Measurements from ENCODE around the gene TTLL11.
"Not testable (repeated sequence)": the region's sequence is repeated elsewhere in the genome, so short reads cannot be mapped to it uniquely, and the experiment has no call there.

TTLL11 gene

DNA sequence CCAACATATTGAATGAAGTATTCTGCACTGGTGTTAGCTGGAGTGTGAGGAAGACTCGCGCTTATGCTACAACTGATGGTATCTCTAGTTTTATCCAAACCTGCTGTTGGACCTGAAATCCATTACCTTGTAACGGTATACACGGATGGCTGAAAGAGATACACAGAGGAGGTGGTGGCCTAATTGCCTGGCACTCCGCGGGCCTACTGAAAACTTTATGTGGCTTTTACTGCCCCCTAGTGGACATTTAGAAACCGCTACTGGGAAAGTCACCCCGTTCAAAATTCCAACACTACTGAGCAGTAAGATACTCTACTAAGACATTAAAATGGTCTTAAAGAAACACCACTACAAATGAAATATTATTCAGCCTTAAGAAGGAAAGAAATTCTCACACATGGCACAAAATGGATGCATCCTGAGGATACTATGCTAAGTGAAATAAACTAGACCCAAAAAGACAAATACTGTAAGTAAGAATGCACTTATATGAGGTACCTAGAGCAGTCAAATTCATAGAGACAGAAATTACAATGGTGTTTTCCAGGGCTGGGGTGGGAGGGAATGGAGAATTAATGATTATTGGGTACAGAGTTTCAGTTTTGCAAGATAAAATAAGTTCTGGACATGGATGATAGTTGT, 100.4 kb downstream of the TTLL11 start:
- peaks cover 2% of the 10 kb centered on the region for H3K4me1 ChIP-seq (ENCODE audit: control insufficient read depth, insufficient read depth, low read length)
- no peaks in the 10 kb centered on the region for H3K36me3 ChIP-seq (ENCODE audit: control insufficient read depth, insufficient read depth, low read length)
- H3K27ac ChIP-seq (ENCODE audit: low read depth, low read length) = no peak overlapping the region
- no peaks in the 10 kb centered on the region for H3K27me3 ChIP-seq (ENCODE audit: control insufficient read depth, insufficient read depth, low read length)
- no peak overlapping the region for H3K9ac ChIP-seq (ENCODE audit: low read length)
- H3K4me3 ChIP-seq (ENCODE audit: low read length) = no peak overlapping the region

DNA sequence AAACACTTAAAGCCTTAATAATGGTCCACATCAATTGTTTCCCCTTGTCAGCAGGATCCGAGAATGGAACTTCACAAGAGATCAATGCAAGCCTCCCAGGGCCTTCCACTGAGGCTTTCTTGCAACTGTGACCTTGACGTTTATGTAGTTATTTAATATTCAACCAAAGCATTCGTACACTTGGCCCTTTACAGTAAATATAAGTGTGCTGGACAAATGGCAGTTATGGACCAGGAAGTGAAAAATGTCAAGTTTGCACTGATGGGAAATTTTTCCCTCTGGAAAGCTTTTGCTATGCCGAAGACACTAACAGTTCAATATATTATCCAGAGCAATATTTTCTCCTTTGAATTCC, 101.8 kb downstream of the TTLL11 start:
- no peaks in the 10 kb centered on the region for H3K4me1 ChIP-seq (ENCODE audit: control insufficient read depth, insufficient read depth, low read length)
- no peak overlapping the region for H3K9ac ChIP-seq (ENCODE audit: low read length)
- H3K27ac ChIP-seq (ENCODE audit: low read depth, low read length) = no peak overlapping the region
- no peaks in the 10 kb centered on the region for H3K27me3 ChIP-seq (ENCODE audit: control insufficient read depth, insufficient read depth, low read length)
- no peaks in the 10 kb centered on the region for H3K36me3 ChIP-seq (ENCODE audit: control insufficient read depth, insufficient read depth, low read length)
- H3K4me3 ChIP-seq (ENCODE audit: low read length) = no peak overlapping the region

DNA sequence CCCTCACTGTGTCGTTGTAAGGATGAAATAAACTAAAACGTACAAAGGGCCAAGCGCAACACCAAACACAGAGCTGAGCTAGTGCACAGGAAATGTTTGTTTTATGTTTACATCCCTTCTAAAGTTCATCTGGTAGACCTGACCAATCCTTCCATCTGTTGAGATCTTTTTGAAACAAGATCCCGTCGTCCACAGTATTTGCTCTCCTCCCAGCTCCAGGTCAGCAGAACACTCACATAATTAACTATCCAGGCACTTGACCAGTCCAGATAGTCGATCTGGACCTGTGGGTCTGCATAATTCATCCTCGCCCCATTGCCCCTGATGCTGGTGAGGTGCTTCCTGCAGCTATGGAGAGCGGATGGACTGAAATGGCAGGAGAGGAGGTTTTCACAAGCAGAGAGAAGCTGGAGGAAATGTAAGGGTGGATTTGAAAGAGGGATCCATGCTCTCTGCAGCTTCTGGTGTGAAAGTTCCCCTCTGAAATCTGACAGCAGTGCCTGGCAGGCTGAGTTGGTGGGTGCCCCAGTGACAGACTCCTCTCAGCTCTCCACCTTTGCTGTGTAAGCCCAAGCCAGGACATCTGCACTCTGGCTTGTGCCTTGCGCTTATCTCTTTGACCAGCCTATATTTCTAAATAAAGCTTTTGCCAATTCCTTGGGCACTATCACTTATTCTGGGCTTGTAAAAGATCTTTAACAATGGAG, 102.4 kb downstream of the TTLL11 start:
- H3K27ac ChIP-seq (ENCODE audit: low read depth, low read length) = no peak overlapping the region
- H3K36me3 ChIP-seq (ENCODE audit: control insufficient read depth, insufficient read depth, low read length) = no peaks in the 10 kb centered on the region
- no peak overlapping the region for H3K9ac ChIP-seq (ENCODE audit: low read length)
- no peak overlapping the region for H3K4me3 ChIP-seq (ENCODE audit: low read length)
- no peaks in the 10 kb centered on the region for H3K27me3 ChIP-seq (ENCODE audit: control insufficient read depth, insufficient read depth, low read length)
- H3K4me1 ChIP-seq (ENCODE audit: control insufficient read depth, insufficient read depth, low read length) = no peaks in the 10 kb centered on the region

DNA sequence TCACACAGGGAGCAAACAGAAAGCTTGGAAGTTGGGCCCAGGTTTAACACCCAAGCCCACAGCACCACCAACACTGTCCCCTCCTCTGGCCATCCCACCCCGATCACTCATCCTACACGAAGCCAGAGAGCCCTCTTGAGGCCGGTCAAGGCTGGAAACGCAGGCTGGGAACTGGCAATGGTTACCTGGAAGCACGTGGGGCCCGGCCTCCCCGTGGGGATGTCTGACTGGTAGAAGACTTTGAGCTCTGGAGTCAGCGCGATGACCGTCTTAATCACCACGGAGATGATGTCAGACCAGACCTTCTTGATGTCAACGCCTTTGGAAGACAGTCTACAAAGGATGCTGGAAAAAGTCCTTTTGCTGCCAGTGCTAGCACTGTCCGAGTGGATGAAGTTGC, 104.1 kb downstream of the TTLL11 start:
- Histone ChIP-seq H3K4me1 (ENCODE audit: control insufficient read depth, insufficient read depth, low read length) (no peaks in the 10 kb centered on the region), H3K27me3 (ENCODE audit: control insufficient read depth, insufficient read depth, low read length) (no peaks in the 10 kb centered on the region), H3K4me3 (ENCODE audit: low read length) (no peak overlapping the region), H3K9ac (ENCODE audit: low read length) (no peak overlapping the region), H3K27ac (ENCODE audit: low read depth, low read length) (no peak overlapping the region), H3K36me3 (ENCODE audit: control insufficient read depth, insufficient read depth, low read length) (no peaks in the 10 kb centered on the region)

DNA sequence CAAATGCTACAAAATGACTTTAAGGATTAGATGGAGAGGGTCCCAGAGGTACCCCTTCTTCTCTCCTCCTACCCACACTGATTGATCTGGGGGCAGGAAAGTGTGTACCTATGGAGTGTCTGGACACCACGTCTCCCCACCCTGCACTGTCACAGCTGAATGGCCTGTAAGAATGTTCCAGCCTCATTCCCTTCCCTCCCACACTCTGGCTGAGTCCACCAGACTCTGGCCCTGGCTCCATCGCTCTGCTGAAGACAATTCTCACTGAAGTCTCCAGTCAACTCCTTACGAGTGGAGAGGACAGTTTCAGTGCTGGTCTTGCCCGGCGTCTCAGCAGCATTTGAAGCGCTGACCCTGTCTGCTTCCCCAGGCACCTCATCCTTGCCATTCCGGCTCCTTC, 105.8 kb downstream of the TTLL11 start:
- no peaks in the 10 kb centered on the region for H3K4me1 ChIP-seq (ENCODE audit: control insufficient read depth, insufficient read depth, low read length)
- no peaks in the 10 kb centered on the region for H3K27me3 ChIP-seq (ENCODE audit: control insufficient read depth, insufficient read depth, low read length)
- H3K36me3 ChIP-seq (ENCODE audit: control insufficient read depth, insufficient read depth, low read length) = no peaks in the 10 kb centered on the region
- no peak overlapping the region for H3K4me3 ChIP-seq (ENCODE audit: low read length)
- no peak overlapping the region for H3K9ac ChIP-seq (ENCODE audit: low read length)
- H3K27ac ChIP-seq (ENCODE audit: low read depth, low read length) = no peak overlapping the region

DNA sequence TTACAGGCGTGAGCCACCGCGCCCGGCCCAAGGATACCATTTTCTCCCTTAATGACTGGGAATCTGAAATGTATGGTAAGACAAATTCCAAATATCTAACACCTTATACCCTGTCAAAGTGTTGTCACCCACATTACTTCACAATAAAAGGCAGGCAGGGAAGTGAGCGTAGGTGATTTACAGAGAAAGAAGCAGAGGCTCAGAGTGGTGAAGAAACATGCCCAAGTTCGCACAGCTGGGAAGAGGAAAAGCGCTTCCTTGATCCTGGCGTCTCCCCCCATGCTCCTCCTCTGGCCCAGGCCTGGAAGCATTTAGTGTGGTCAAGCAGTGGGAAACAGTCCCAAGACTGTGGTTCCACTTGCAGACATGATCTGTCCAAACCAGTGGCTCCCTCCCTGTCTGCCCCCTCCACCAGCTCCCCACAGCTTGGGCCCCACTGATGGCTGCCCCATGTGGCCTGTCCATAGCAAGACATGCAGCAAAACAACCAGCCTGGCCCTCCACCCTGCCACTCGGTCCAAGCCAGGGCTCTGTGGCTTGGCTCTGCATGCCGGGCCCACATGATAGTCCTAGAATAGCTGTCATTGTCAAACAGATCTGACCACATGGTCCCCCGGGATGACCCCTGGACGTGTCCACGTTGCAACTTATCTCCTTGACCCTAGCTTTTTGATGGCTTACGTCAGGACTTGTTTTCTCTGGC, 107.2 kb downstream of the TTLL11 start:
- Histone ChIP-seq H3K4me3 (ENCODE audit: low read length) (no peak overlapping the region), H3K36me3 (ENCODE audit: control insufficient read depth, insufficient read depth, low read length) (no peaks in the 10 kb centered on the region), H3K4me1 (ENCODE audit: control insufficient read depth, insufficient read depth, low read length) (no peaks in the 10 kb centered on the region), H3K27ac (ENCODE audit: low read depth, low read length) (no peak overlapping the region), H3K27me3 (ENCODE audit: control insufficient read depth, insufficient read depth, low read length) (no peaks in the 10 kb centered on the region), H3K9ac (ENCODE audit: low read length) (no peak overlapping the region)

DNA sequence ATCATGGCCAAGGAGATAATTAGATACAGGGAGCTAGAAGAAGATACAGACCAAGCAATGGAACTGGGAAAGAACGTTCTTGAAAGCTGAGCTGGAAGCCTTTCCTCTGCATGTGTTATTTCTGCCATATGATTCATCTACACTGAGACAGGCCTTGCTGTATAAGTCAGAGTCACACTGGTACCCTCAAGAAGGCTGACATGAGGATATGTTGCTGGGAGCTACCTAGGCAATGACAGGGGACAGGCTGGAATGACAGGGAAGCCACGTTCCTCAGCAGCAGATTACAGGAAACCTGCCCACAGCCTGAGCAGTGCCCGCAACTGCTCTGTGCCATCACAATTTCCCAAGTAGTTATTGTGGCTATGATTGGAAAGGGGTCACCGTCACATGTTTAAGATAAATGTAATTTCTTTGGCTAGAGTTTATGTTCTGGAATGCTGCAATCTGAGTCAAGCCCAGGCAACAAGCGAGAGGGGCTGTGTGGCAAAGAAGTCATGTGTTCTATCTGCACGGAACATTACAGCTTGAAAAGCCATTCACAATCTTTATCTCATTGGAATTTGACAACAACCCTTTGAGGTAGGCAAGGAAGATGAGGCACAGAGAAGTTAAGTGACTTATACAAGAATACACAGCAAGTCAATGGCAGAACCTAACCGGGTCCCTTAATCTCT, 108.2 kb downstream of the TTLL11 start:
- H3K9ac ChIP-seq (ENCODE audit: low read length) = no peak overlapping the region
- no peaks in the 10 kb centered on the region for H3K4me1 ChIP-seq (ENCODE audit: control insufficient read depth, insufficient read depth, low read length)
- H3K36me3 ChIP-seq (ENCODE audit: control insufficient read depth, insufficient read depth, low read length) = no peaks in the 10 kb centered on the region
- no peak overlapping the region for H3K27ac ChIP-seq (ENCODE audit: low read depth, low read length)
- H3K27me3 ChIP-seq (ENCODE audit: control insufficient read depth, insufficient read depth, low read length) = no peaks in the 10 kb centered on the region
- H3K4me3 ChIP-seq (ENCODE audit: low read length) = no peak overlapping the region

DNA sequence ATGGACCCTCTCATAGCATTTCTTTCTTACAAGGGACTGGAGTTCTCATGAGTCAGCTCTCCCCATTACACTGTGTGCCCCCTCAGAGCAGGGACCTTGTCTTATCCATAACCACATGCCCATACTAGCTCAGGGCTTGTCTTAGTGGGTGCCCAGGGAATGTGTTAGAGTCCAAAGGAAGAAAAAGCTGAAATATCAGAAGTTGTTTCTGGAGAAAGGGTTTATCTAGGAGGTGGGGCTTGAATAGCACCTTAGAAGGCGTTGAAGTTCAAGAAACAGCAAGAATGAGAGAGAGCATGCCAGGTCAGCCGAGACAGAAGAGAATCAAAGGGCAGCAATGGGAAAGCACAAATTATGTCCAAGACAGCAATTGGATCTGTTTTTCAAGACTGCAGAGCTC, 109.4 kb downstream of the TTLL11 start:
- Histone ChIP-seq H3K27ac (ENCODE audit: low read depth, low read length) (no peak overlapping the region), H3K36me3 (ENCODE audit: control insufficient read depth, insufficient read depth, low read length) (no peaks in the 10 kb centered on the region), H3K27me3 (ENCODE audit: control insufficient read depth, insufficient read depth, low read length) (no peaks in the 10 kb centered on the region), H3K4me3 (ENCODE audit: low read length) (no peak overlapping the region), H3K4me1 (ENCODE audit: control insufficient read depth, insufficient read depth, low read length) (no peaks in the 10 kb centered on the region), H3K9ac (ENCODE audit: low read length) (no peak overlapping the region)

DNA sequence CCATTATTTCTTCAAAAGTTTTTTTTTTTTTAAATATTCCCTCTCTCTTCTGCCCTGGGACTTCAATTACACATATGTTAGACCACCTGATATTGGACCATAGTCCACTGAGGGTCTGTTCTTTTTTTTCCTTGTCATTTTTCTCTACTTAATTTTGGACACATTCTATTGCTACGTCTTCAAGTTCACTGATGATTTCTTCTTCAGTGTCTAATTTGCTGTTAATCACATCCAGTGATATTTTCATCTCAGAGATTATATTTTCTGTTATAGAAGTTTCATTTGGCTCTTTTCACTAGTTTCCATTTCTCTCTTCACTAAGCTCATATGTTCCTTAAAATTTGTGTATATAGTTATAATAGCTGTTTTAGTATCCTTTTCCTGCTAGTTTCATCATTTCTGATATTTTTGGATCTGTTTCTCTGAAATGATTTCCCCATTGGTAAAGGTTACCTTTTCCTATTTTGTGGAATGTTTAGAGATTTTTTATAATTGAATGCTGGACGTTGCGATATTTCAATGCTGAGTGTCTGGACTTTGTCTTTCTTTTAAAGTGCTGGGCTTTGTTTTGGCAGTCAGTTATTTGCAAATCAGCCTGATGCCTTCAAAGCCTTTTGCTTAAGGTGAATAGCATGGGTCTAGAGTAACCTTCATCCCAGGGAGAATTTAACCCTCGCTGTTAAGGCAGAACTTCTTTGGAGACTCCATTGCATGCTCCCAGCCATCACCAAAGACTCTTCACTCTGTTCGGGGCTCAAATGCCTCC, 111.8 kb downstream of the TTLL11 start:
- H3K9ac ChIP-seq (ENCODE audit: low read length) = no peak overlapping the region
- H3K4me1 ChIP-seq (ENCODE audit: control insufficient read depth, insufficient read depth, low read length) = no peaks in the 10 kb centered on the region
- H3K36me3 ChIP-seq (ENCODE audit: control insufficient read depth, insufficient read depth, low read length) = no peaks in the 10 kb centered on the region
- H3K27me3 ChIP-seq (ENCODE audit: control insufficient read depth, insufficient read depth, low read length) = no peaks in the 10 kb centered on the region
- H3K27ac ChIP-seq (ENCODE audit: low read depth, low read length) = no peak overlapping the region
- no peak overlapping the region for H3K4me3 ChIP-seq (ENCODE audit: low read length)

DNA sequence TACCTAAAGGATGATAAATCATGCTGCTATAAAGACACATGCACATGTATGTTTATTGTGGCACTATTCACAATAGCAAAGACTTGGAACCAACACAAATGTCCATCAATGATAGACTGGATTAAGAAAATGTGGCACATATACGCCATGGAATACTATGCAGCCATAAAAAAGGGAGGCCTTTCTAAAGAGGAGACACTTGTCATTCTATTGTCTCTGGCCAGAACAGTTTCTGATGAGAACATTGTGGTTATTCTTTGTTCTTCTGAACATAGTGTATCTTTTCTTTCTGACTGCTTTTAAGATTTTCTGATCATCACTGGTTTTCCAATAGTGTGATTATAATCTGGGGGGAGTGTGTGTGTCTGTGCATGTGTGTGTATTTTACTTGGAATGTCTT, 112.4 kb downstream of the TTLL11 start:
- H3K27ac ChIP-seq (ENCODE audit: low read depth, low read length) = not testable (repeated sequence)

DNA sequence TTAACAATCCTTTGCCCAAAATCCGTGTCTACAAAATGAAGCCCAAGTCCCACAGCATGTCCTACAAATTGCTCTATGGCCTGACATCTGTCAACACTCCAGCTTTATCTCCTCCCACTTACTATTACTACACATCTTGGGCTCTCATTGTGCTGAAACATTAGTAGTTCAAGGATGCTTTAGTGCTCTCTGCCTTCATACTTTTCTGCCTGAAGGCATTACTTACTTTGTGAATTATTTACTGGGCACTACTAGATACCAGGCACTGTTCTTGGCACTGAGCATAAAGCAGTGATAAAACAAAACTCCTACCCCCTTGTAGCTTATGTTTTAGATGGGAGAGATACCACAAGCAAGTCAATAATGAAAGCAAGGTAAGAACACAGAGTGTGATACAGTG, 113.4 kb downstream of the TTLL11 start:
- Histone ChIP-seq H3K4me1 (ENCODE audit: control insufficient read depth, insufficient read depth, low read length) (no peaks in the 10 kb centered on the region), H3K27me3 (ENCODE audit: control insufficient read depth, insufficient read depth, low read length) (no peaks in the 10 kb centered on the region), H3K4me3 (ENCODE audit: low read length) (no peak overlapping the region), H3K9ac (ENCODE audit: low read length) (no peak overlapping the region), H3K27ac (ENCODE audit: low read depth, low read length) (no peak overlapping the region), H3K36me3 (ENCODE audit: control insufficient read depth, insufficient read depth, low read length) (no peaks in the 10 kb centered on the region)

More for the DNA sequence above, 112.4 kb downstream of the TTLL11 start:
- H3K9ac ChIP-seq (ENCODE audit: low read length); H3K4me3 ChIP-seq (ENCODE audit: low read length); H3K27me3 ChIP-seq (ENCODE audit: control insufficient read depth, insufficient read depth, low read length); H3K36me3 ChIP-seq (ENCODE audit: control insufficient read depth, insufficient read depth, low read length); H3K4me1 ChIP-seq (ENCODE audit: control insufficient read depth, insufficient read depth, low read length): not testable (repeated sequence)

DNA sequence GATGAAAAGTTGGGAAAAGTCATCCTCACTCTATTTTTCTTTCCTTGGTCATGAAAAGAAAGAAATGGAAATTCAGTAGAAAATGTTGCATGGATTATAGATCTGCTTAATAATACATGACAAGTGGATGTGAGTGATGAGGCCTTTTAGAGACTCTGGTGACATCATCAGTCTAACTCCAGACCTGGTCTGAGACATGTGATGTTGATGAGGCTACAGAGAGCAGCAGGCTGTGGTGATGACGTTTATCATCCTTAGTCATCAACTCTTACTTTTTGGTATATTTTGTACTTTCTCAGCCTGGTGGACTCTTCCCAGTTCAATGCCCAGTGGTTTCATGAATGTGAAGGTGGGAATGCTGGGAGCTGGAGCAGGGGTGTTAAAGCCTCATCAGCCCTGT, 116.4 kb downstream of the TTLL11 start:
- Histone ChIP-seq H3K4me1 (ENCODE audit: control insufficient read depth, insufficient read depth, low read length) (no peaks in the 10 kb centered on the region), H3K27ac (ENCODE audit: low read depth, low read length) (no peak overlapping the region), H3K36me3 (ENCODE audit: control insufficient read depth, insufficient read depth, low read length) (no peaks in the 10 kb centered on the region), H3K27me3 (ENCODE audit: control insufficient read depth, insufficient read depth, low read length) (no peaks in the 10 kb centered on the region), H3K9ac (ENCODE audit: low read length) (no peak overlapping the region), H3K4me3 (ENCODE audit: low read length) (no peak overlapping the region)
